ENCODE measurements around the gene SLC9A9. TPM values are rescaled to one million over a fixed set of nuclear protein-coding genes. Genes with fewer than 3 reads are reported as not detected.

The SLC9A9 gene
- polyA plus RNA-seq, 1 of the 3 experiments (the other 2 are of a cell fraction) = 0.05 TPM

GRCh38 chr3:143330296-143330868 lies 517.9 kb downstream of the SLC9A9 start (continued):
- TF ChIP-seq MAX (IDR thresholded peaks at IDR 0.05; ENCODE audit: low read depth) (no peak), ELF1 (IDR thresholded peaks at IDR 0.05) (no peak), TAF1 (IDR thresholded peaks at IDR 0.05; ENCODE audit: borderline replicate concordance, low read depth, low read length) (no peak), RCOR1 (IDR thresholded peaks at IDR 0.05; ENCODE audit: low read length) (no peak)

- no peak overlapping the region for H3K27ac ChIP-seq (ENCODE audit: low read depth in 2 of 2, low read length in 1 of 2)
- DNase-seq = peak; percentile 8
- no peaks in the 10 kb centered on the region for H4K20me1 ChIP-seq (ENCODE audit: insufficient read depth)
- no peaks in the 10 kb centered on the region for H3K79me2 ChIP-seq (ENCODE audit: insufficient read depth)
- no peaks in the 10 kb centered on the region for H3F3A ChIP-seq (replicated peaks; ENCODE audit: insufficient read depth)
- 24% methylated on average over 17 of the region's 19 CpGs for WGBS (ENCODE audit: low lambda C conversion rate)
- ChIA-PET CTCF (no interaction called here), POLR2A (no interaction called here)
- no peak overlapping the region for H3K9ac ChIP-seq
- H2AFZ ChIP-seq (ENCODE audit: low read depth) = peak overlapping the region; percentile 71; the same call in 1 of the 2 replicates
- peak overlapping the region; percentile 26; the same call in 1 of the 2 replicates for H3K4me2 ChIP-seq
- TF ChIP-seq RXRA (IDR thresholded peaks at IDR 0.05; ENCODE audit: borderline replicate concordance, low read depth) = 0 out of 2 replicates have a peak, but pooled peaks have one; percentile 19
- no peak for TF ChIP-seq TEAD4 (IDR thresholded peaks at IDR 0.05; ENCODE audit: borderline replicate concordance, insufficient read depth)
- TF ChIP-seq TCF12 (IDR thresholded peaks at IDR 0.05) = peak; percentile 2; the same call in 1 of the 2 replicates
- no peak for TF ChIP-seq RAD21 (IDR thresholded peaks at IDR 0.05; ENCODE audit: low read length)
- TF ChIP-seq PBX3 (IDR thresholded peaks at IDR 0.05) = no peak
- TF ChIP-seq YY1 (IDR thresholded peaks at IDR 0.05; ENCODE audit: low read depth) = no peak
- no peak for TF ChIP-seq ELF1 (IDR thresholded peaks at IDR 0.05)
- TF ChIP-seq EZH2phosphoT487 (IDR thresholded peaks at IDR 0.05; ENCODE audit: borderline replicate concordance, low read depth) = no peak
- H3K9me3 ChIP-seq = no peaks in the 10 kb centered on the region
- no peaks in the 10 kb centered on the region for H3K36me3 ChIP-seq (replicated peaks in 1 of 2; ENCODE audit: control insufficient read depth in 1 of 2, insufficient read depth in 2 of 2, low read length in 1 of 2)
- H3K9me2 ChIP-seq = no peaks in the 10 kb centered on the region
- H3K27me3 ChIP-seq (ENCODE audit: insufficient read depth) = no peaks in the 10 kb centered on the region; the same call in 1 of the 2 replicates
- H3K4me3 ChIP-seq (ENCODE audit: low read depth in 2 of 2, low read length in 1 of 2) = no peak overlapping the region
- peaks cover 4 to 19% of the 10 kb centered on the region in 2 experiments for H3K4me1 ChIP-seq (ENCODE audit: control insufficient read depth in 1 of 2, insufficient read depth in 2 of 2, low read depth in 1 of 2, low read length in 1 of 2)
Measured at GRCh38 chr3:143329567-143330211, 518.6 kb downstream of the SLC9A9 start.

- no peaks in the 10 kb centered on the region; the same call in 1 of the 2 replicates for H3K27me3 ChIP-seq (ENCODE audit: insufficient read depth)
- no peak for DNase-seq
- H3F3A ChIP-seq (replicated peaks; ENCODE audit: insufficient read depth) = no peaks in the 10 kb centered on the region
- no peaks in the 10 kb centered on the region for H3K9me3 ChIP-seq
- WGBS (ENCODE audit: low lambda C conversion rate) = 42% methylated on average over 5 of the region's 5 CpGs
- no peak overlapping the region for H3K27ac ChIP-seq (ENCODE audit: low read depth in 2 of 2, low read length in 1 of 2)
- no peak overlapping the region for H3K4me3 ChIP-seq (ENCODE audit: low read depth in 2 of 2, low read length in 1 of 2)
- H3K4me2 ChIP-seq = no peak overlapping the region
- no peaks in the 10 kb centered on the region for H3K36me3 ChIP-seq (replicated peaks in 1 of 2; ENCODE audit: control insufficient read depth in 1 of 2, insufficient read depth in 2 of 2, low read length in 1 of 2)
- H3K79me2 ChIP-seq (ENCODE audit: insufficient read depth) = no peaks in the 10 kb centered on the region
- ChIA-PET POLR2A (no interaction called here), CTCF (no interaction called here)
- H3K4me1 ChIP-seq (ENCODE audit: control insufficient read depth in 1 of 2, insufficient read depth in 2 of 2, low read depth in 1 of 2, low read length in 1 of 2) = peaks cover 4 to 19% of the 10 kb centered on the region in 2 experiments
- H4K20me1 ChIP-seq (ENCODE audit: insufficient read depth) = no peaks in the 10 kb centered on the region
- no peaks in the 10 kb centered on the region for H3K9me2 ChIP-seq
- H3K9ac ChIP-seq = no peak overlapping the region
- H2AFZ ChIP-seq (ENCODE audit: low read depth) = no peak overlapping the region
- no peak for TF ChIP-seq ZBTB33 (IDR thresholded peaks at IDR 0.05; ENCODE audit: borderline replicate concordance, low read depth)
- TF ChIP-seq USF2 (IDR thresholded peaks at IDR 0.05; ENCODE audit: borderline replicate concordance, low read depth, low read length) = no peak
- TF ChIP-seq ELF1 (IDR thresholded peaks at IDR 0.05) = no peak
- no peak for TF ChIP-seq TAF1 (IDR thresholded peaks at IDR 0.05; ENCODE audit: borderline replicate concordance, low read depth, low read length)
- no peak for TF ChIP-seq NFIC (IDR thresholded peaks at IDR 0.05; ENCODE audit: borderline replicate concordance)
- no peak for TF ChIP-seq PBX3 (IDR thresholded peaks at IDR 0.05)
- no peak for TF ChIP-seq POLR2AphosphoS5 (IDR thresholded peaks at IDR 0.05; ENCODE audit: low read depth, low read length)
- TF ChIP-seq IRF3 (IDR thresholded peaks at IDR 0.05; ENCODE audit: low read depth, low read length) = no peak
- no peak for TF ChIP-seq FOXM1 (IDR thresholded peaks at IDR 0.05; ENCODE audit: low read depth)
- TF ChIP-seq GATA2 (CRISPR knock-in tag; IDR thresholded peaks at IDR 0.05) = no peak
Measured at GRCh38 chr3:143328451-143328850, 519.8 kb downstream of the SLC9A9 start.

All from SK-N-SH (cell line).